ENCODE measurements around the gene ARHGEF40.

DNA sequence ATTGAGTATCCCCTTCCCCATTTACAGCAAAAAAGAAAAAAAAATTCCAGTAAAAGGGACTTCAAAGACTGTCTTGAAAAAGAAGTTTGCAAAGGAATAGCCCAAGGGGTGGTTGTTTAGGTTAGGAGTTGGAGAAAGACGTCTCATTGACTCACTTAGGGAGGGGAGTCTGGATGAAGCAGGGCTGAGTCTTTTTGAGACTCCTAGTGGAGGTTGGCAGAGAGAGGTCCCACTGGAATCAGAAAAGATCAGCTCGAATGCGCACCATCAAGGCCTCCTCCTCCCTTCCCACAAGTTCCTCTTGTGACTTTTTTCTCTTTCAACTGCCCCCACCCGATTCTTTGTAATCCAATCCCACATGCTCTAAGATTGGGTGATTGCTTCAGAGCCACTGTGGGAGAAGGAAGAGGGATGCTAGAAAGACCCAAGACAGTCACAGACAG, 1.9 kb downstream of the ARHGEF40 start:
- TF ChIP-seq, protein P1, sequence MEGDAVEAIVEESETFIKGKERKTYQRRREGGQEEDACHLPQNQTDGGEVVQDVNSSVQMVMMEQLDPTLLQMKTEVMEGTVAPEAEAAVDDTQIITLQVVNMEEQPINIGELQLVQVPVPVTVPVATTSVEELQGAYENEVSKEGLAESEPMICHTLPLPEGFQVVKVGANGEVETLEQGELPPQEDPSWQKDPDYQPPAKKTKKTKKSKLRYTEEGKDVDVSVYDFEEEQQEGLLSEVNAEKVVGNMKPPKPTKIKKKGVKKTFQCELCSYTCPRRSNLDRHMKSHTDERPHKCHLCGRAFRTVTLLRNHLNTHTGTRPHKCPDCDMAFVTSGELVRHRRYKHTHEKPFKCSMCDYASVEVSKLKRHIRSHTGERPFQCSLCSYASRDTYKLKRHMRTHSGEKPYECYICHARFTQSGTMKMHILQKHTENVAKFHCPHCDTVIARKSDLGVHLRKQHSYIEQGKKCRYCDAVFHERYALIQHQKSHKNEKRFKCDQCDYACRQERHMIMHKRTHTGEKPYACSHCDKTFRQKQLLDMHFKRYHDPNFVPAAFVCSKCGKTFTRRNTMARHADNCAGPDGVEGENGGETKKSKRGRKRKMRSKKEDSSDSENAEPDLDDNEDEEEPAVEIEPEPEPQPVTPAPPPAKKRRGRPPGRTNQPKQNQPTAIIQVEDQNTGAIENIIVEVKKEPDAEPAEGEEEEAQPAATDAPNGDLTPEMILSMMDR (IDR thresholded peaks at IDR 0.05; ENCODE audit: low read depth, low read length), result no peak
- TF ChIP-seq EZH2phosphoT487 (IDR thresholded peaks at IDR 0.05; ENCODE audit: low read depth), result no peak
